Amniotic stem cell (primary cell): ENCODE results near the gene KDM4C.
"Not testable (repeated sequence)": the region's sequence is repeated elsewhere in the genome, so short reads cannot be mapped to it uniquely, and the experiment has no call there.

ENCODE experiments used
- DNase-seq: peaks from one replicate; lab custom pipeline; 2025; lab: John Stamatoyannopoulos, UW

Gene KDM4C

GRCh38 chr9:6764523-6764922 lies 6.8 kb downstream of the KDM4C start:
- no peak for DNase-seq

- DNase-seq: no peak
Measured at GRCh38 chr9:6764950-6765349, 7.2 kb downstream of the KDM4C start.

GRCh38 chr9:6765396-6765795 lies 7.6 kb downstream of the KDM4C start:
- DNase-seq: no peak

GRCh38 chr9:6766606-6767005 lies 8.8 kb downstream of the KDM4C start:
- DNase-seq: no peak

GRCh38 chr9:6768587-6768986 lies 10.8 kb downstream of the KDM4C start:
- DNase-seq: not testable (repeated sequence)

GRCh38 chr9:6771722-6772121 lies 13.9 kb downstream of the KDM4C start:
- no peak for DNase-seq

GRCh38 chr9:6777213-6777902 lies 19.6 kb downstream of the KDM4C start:
- DNase-seq: no peak

GRCh38 chr9:6779417-6780241 lies 21.9 kb downstream of the KDM4C start:
- no peak for DNase-seq

- DNase-seq: no peak
Measured at GRCh38 chr9:6780690-6781089, 22.9 kb downstream of the KDM4C start.

GRCh38 chr9:6781476-6781875 lies 23.7 kb downstream of the KDM4C start:
- DNase-seq: no peak

- no peak for DNase-seq
Measured at GRCh38 chr9:6782345-6782744, 24.6 kb downstream of the KDM4C start.

GRCh38 chr9:6782981-6783380 lies 25.2 kb downstream of the KDM4C start:
- no peak for DNase-seq

GRCh38 chr9:6783753-6784152 lies 26.0 kb downstream of the KDM4C start:
- no peak for DNase-seq

GRCh38 chr9:6785682-6786081 lies 27.9 kb downstream of the KDM4C start:
- no peak for DNase-seq

GRCh38 chr9:6787793-6788161 lies 30.0 kb downstream of the KDM4C start:
- no peak for DNase-seq

- DNase-seq: no peak
Measured at GRCh38 chr9:6788162-6789016, 30.6 kb downstream of the KDM4C start.

- not testable (repeated sequence) for DNase-seq
Measured at GRCh38 chr9:6789017-6789338, 31.2 kb downstream of the KDM4C start.

- DNase-seq: no peak
Measured at GRCh38 chr9:6790866-6791265, 33.1 kb downstream of the KDM4C start.

- no peak for DNase-seq
Measured at GRCh38 chr9:6793203-6793602, 35.4 kb downstream of the KDM4C start.

- no peak for DNase-seq
Measured at GRCh38 chr9:6794936-6795335, 37.2 kb downstream of the KDM4C start.

GRCh38 chr9:6802926-6803325 lies 45.2 kb downstream of the KDM4C start:
- no peak for DNase-seq

- no peak for DNase-seq
Measured at GRCh38 chr9:6805532-6805931, 47.8 kb downstream of the KDM4C start.

- not testable (repeated sequence) for DNase-seq
Measured at GRCh38 chr9:6806318-6806717, 48.5 kb downstream of the KDM4C start.
